PC-3 (cell line): Measurements from ENCODE around the gene SPRED1. TPM values are rescaled to one million over a fixed set of nuclear protein-coding genes. Genes with fewer than 3 reads are reported as not detected.

Experiments
- ATAC-seq: fragments of 200-7000 bp; cut with Tn5 transposase; 2 replicates; pipeline ENCODE4 v1.9.1; 2020; ENCODE audit warnings: mild to moderate bottlenecking, moderate library complexity
- BruUV-seq: library from RNA; stranded (reverse); fragments of 400-500 nt; replicated peaks from 2 replicates; lab custom pipeline; 2021; lab: Mats Ljungman, UMichigan
- CTCF ChIA-PET: fragments of 300-600 bp; sonication (Branson Sonifier 250); formaldehyde crosslinking; loops from one replicate; lab custom pipeline; 2022; ENCODE audit warnings: antibody characterized with exemption; lab: Charles Lee
- POLR2A ChIA-PET: fragments of 300-600 bp; sonication (Branson Sonifier 250); formaldehyde crosslinking; loops from one replicate; lab custom pipeline; 2022; ENCODE audit warnings: antibody characterized with exemption; ENCODE audit not compliant: unreplicated experiment; lab: Charles Lee
- DNase-seq: peaks from one replicate; pipeline ENCODE4 v3.0.0-alpha.2; 2015
- H2AFZ ChIP-seq: fragments of 300-600 bp; sonication (generic); 2 replicates; pipeline ENCODE4 v1.6.0; 2016; ENCODE audit warnings: antibody characterized with exemption, low read length
- H3F3A ChIP-seq: fragments of 300-600 bp; sonication (generic); one replicate; pipeline ENCODE4 v1.6.0; 2017; ENCODE audit warnings: antibody characterized with exemption, low read length, control low read depth, mild to moderate bottlenecking; ENCODE audit not compliant: unreplicated experiment
- H3K27ac ChIP-seq: fragments of 300-600 bp; sonication (generic); 2 replicates; pipeline ENCODE4 v1.5.1; 2016; ENCODE audit warnings: mild to moderate bottlenecking, low read length
- H3K27me3 ChIP-seq: fragments of 300-600 bp; sonication (generic); 2 replicates; pipeline ENCODE4 v1.6.1; 2016; ENCODE audit warnings: low read length, mixed read lengths
- H3K36me3 ChIP-seq: fragments of 300-600 bp; sonication (generic); 2 replicates; pipeline ENCODE4 v1.6.1; 2016; ENCODE audit warnings: low read depth, mixed run types, low read length, mixed read lengths
- H3K4me1 ChIP-seq: fragments of 300-600 bp; sonication (generic); 2 replicates; pipeline ENCODE4 v1.5.1; 2016; ENCODE audit warnings: low read length; ENCODE audit not compliant: insufficient read depth
- H3K4me2 ChIP-seq: fragments of 300-600 bp; sonication (generic); 2 replicates; pipeline ENCODE4 v1.6.0; 2016; ENCODE audit warnings: low read length
- H3K4me3 ChIP-seq: fragments of 300-600 bp; sonication (generic); 2 replicates; pipeline ENCODE4 v1.5.1; 2016; ENCODE audit warnings: mild to moderate bottlenecking, low read length, mixed read lengths
- H3K79me2 ChIP-seq: fragments of 300-600 bp; sonication (generic); 2 replicates; pipeline ENCODE4 v1.6.1; 2017; ENCODE audit warnings: low read length, mixed read lengths
- H3K9ac ChIP-seq: fragments of 300-600 bp; sonication (generic); 2 replicates; pipeline ENCODE4 v1.6.0; 2016; ENCODE audit warnings: mild to moderate bottlenecking, low read length
- H3K9me2 ChIP-seq: fragments of 300-600 bp; sonication (generic); replicated peaks from 2 replicates; pipeline ENCODE4 v1.6.1; 2016; ENCODE audit warnings: mixed run types, low read length, mixed read lengths
- H3K9me3 ChIP-seq: fragments of 300-600 bp; sonication (generic); 2 replicates; pipeline ENCODE4 v1.6.1; 2016; ENCODE audit warnings: low read length, mixed read lengths
- H4K20me1 ChIP-seq: fragments of 300-600 bp; sonication (generic); 2 replicates; pipeline ENCODE4 v1.6.1; 2016; ENCODE audit warnings: low read length, mixed read lengths
- CTCF ChIP-seq: fragments of 300-600 bp; sonication (generic); conservative IDR thresholded peaks from 2 replicates; pipeline ENCODE4 v1.5.1; 2017; ENCODE audit warnings: antibody characterized with exemption, low read depth, mild to moderate bottlenecking, low read length
- EZH2 ChIP-seq: fragments of 300-600 bp; sonication (generic); IDR thresholded peaks from one replicate; pipeline ENCODE4 v1.6.1; 2017; ENCODE audit warnings: antibody characterized with exemption, mild to moderate bottlenecking, low read length; ENCODE audit not compliant: unreplicated experiment
- EZH2phosphoT487 ChIP-seq: fragments of 300-600 bp; sonication (generic); IDR thresholded peaks from 2 replicates; pipeline ENCODE4 v1.6.1; 2018; ENCODE audit warnings: mild to moderate bottlenecking, antibody characterized with exemption, low read length, borderline replicate concordance
- intact Hi-C: fragments of 100-400 bp; cut with micrococcal nuclease; formaldehyde crosslinking; loops from 2 replicates; pipeline ENCODE4 v1.9.0; 2023
- total RNA-seq: library from RNA; depleted of rRNA; stranded (reverse); fragments of >200 nt; gene quantifications from 2 replicates; pipeline ENCODE4 v1.2.3, GENCODE V29; 2014

The SPRED1 gene
- total RNA-seq, 1 experiment from 2014 or later, result 39.7 TPM

GRCh38 chr15:38281031-38281430 is 28.4 kb downstream of the SPRED1 start:
- no peak for DNase-seq
- H3K79me2 ChIP-seq, result peaks cover 100% of the 10 kb centered on the region
- intact Hi-C loops, result no loop called here
- no peak overlapping the region for H2AFZ ChIP-seq
- peaks cover 63% of the 10 kb centered on the region for H4K20me1 ChIP-seq
- H3K27me3 ChIP-seq, result no peaks in the 10 kb centered on the region
- no peaks in the 10 kb centered on the region for H3K4me1 ChIP-seq
- H3K9me2 ChIP-seq, result no peaks in the 10 kb centered on the region
- no peaks in the 10 kb centered on the region for H3F3A ChIP-seq
- no TSS peak for BruUV-seq
- no peak overlapping the region for H3K4me2 ChIP-seq
- no peaks in the 10 kb centered on the region for H3K36me3 ChIP-seq
- no peak for TF ChIP-seq CTCF
- no peak for TF ChIP-seq EZH2
- TF ChIP-seq EZH2phosphoT487, result no peak
- no peaks in the 10 kb centered on the region for H3K9me3 ChIP-seq
- CTCF ChIA-PET, result no interaction called here
- no peak overlapping the region for H3K9ac ChIP-seq
- POLR2A ChIA-PET, result no interaction called here
- ATAC-seq, result no peak
- H3K4me3 ChIP-seq, result no peak overlapping the region
- H3K27ac ChIP-seq, result no peak overlapping the region

- DNase-seq (no peak), ATAC-seq (no peak)
- H3K36me3 ChIP-seq, result peaks cover 3% of the 10 kb centered on the region; the same call in 1 of the 2 replicates
- intact Hi-C loops, result no loop called here
- H3K4me3 ChIP-seq, result no peak overlapping the region
- TF ChIP-seq EZH2 (no peak), CTCF (no peak), EZH2phosphoT487 (no peak)
- peaks cover 100% of the 10 kb centered on the region for H3K79me2 ChIP-seq
- no peaks in the 10 kb centered on the region for H3F3A ChIP-seq
- ChIA-PET CTCF (no interaction called here), POLR2A (no interaction called here)
- H4K20me1 ChIP-seq, result peaks cover 61% of the 10 kb centered on the region
- no peak overlapping the region for H3K4me2 ChIP-seq
- H3K9me3 ChIP-seq, result no peaks in the 10 kb centered on the region
- H3K27me3 ChIP-seq, result no peaks in the 10 kb centered on the region
- H2AFZ ChIP-seq, result no peak overlapping the region
- BruUV-seq, result no TSS peak
- no peaks in the 10 kb centered on the region for H3K9me2 ChIP-seq
- H3K4me1 ChIP-seq, result no peaks in the 10 kb centered on the region
- no peak overlapping the region for H3K9ac ChIP-seq
- no peak overlapping the region for H3K27ac ChIP-seq
Measured at GRCh38 chr15:38283010-38283409, 30.4 kb downstream of the SPRED1 start.

- H3K27ac ChIP-seq, result no peak overlapping the region
- no peak overlapping the region for H3K4me3 ChIP-seq
- ChIA-PET POLR2A (interaction anchor here (0.6 kb wide), 1 partner anchor 32 kb away, joined by 6 read pairs; no protein-coding TSS in a partner anchor), CTCF (no interaction called here)
- no peak overlapping the region for H3K4me2 ChIP-seq
- no peak overlapping the region for H2AFZ ChIP-seq
- H3K36me3 ChIP-seq, result peaks cover 15% of the 10 kb centered on the region
- no peaks in the 10 kb centered on the region for H3F3A ChIP-seq
- peaks cover 56% of the 10 kb centered on the region for H4K20me1 ChIP-seq
- no peak for ATAC-seq
- TF ChIP-seq EZH2phosphoT487 (no peak), EZH2 (no peak), CTCF (no peak)
- no peaks in the 10 kb centered on the region for H3K27me3 ChIP-seq
- peaks cover 100% of the 10 kb centered on the region for H3K79me2 ChIP-seq
- H3K4me1 ChIP-seq, result no peaks in the 10 kb centered on the region
- no peak for DNase-seq
- H3K9ac ChIP-seq, result no peak overlapping the region
- no peaks in the 10 kb centered on the region for H3K9me2 ChIP-seq
- no TSS peak for BruUV-seq
- H3K9me3 ChIP-seq, result no peaks in the 10 kb centered on the region
- intact Hi-C loops, result no loop called here
Measured at GRCh38 chr15:38285456-38285855, 32.8 kb downstream of the SPRED1 start.
